Neural crest cell (in vitro differentiated cells): ENCODE measurements around the gene KRIT1. TPM values are rescaled to one million over a fixed set of nuclear protein-coding genes. Genes with fewer than 3 reads are reported as not detected.

Experiments
- DNase-seq: peaks from one replicate; pipeline ENCODE4 v3.0.0; 2021; ENCODE audit warnings: low read depth, mixed read lengths, low spot score
- H3K27ac Mint-ChIP-seq: one replicate; pipeline ENCODE4 v1.8.0; 2021; ENCODE audit warnings: mild to moderate bottlenecking, mixed read lengths; ENCODE audit not compliant: unreplicated experiment
- H3K27me3 Mint-ChIP-seq: 2 replicates; pipeline ENCODE4 v1.8.0; 2021; ENCODE audit warnings: low read depth, mild to moderate bottlenecking, mixed read lengths
- H3K36me3 Mint-ChIP-seq: 2 replicates; pipeline ENCODE4 v1.8.0; 2021; ENCODE audit warnings: low read depth, mild to moderate bottlenecking, mixed read lengths
- H3K4me1 Mint-ChIP-seq: 2 replicates; pipeline ENCODE4 v1.8.0; 2021; ENCODE audit warnings: mixed read lengths
- H3K4me3 Mint-ChIP-seq: one replicate; pipeline ENCODE4 v1.8.0; 2021; ENCODE audit warnings: mild to moderate bottlenecking, mixed read lengths
- H3K9me3 Mint-ChIP-seq: 2 replicates; pipeline ENCODE4 v1.8.0; 2021; ENCODE audit warnings: mixed read lengths
- CTCF ChIP-seq: fragments of 200-600 bp; sonication (generic); conservative IDR thresholded peaks from 2 replicates; pipeline ENCODE4 v1.5.0; 2021; ENCODE audit warnings: antibody characterized with exemption, mild to moderate bottlenecking
- total RNA-seq: library from RNA; stranded (reverse); gene quantifications from 2 replicates; pipeline ENCODE4 v1.2.1, GENCODE V29; 2021

Gene KRIT1
- total RNA-seq, 1 donor from 2014 or later, result 49.4 TPM

- DNase-seq, result no peak
- no peaks in the 10 kb centered on the region for H3K4me1 Mint-ChIP-seq
- no peak overlapping the region for H3K4me3 Mint-ChIP-seq
- H3K27me3 Mint-ChIP-seq, result no peaks in the 10 kb centered on the region
- H3K27ac Mint-ChIP-seq, result no peak overlapping the region
- peaks cover 36% of the 10 kb centered on the region for H3K36me3 Mint-ChIP-seq
- TF ChIP-seq CTCF, result no peak
- H3K9me3 Mint-ChIP-seq, result peaks cover 3% of the 10 kb centered on the region
Measured at GRCh38 chr7:92228100-92228499, 17.6 kb downstream of the KRIT1 start.

GRCh38 chr7:92226981-92227380, 18.7 kb downstream of the KRIT1 start:
- Mint-ChIP-seq H3K27me3 (no peaks in the 10 kb centered on the region), H3K4me3 (no peak overlapping the region), H3K27ac (no peak overlapping the region), H3K4me1 (no peaks in the 10 kb centered on the region), H3K36me3 (peaks cover 38% of the 10 kb centered on the region), H3K9me3 (peaks cover 3% of the 10 kb centered on the region)
- TF ChIP-seq CTCF, result no peak
- no peak for DNase-seq

- H3K4me3 Mint-ChIP-seq, result no peak overlapping the region
- no peaks in the 10 kb centered on the region for H3K9me3 Mint-ChIP-seq
- no peak overlapping the region for H3K27ac Mint-ChIP-seq
- no peaks in the 10 kb centered on the region for H3K4me1 Mint-ChIP-seq
- H3K36me3 Mint-ChIP-seq, result peaks cover 29% of the 10 kb centered on the region
- H3K27me3 Mint-ChIP-seq, result no peaks in the 10 kb centered on the region
- no peak for DNase-seq
- TF ChIP-seq CTCF, result no peak
Measured at GRCh38 chr7:92221766-92222165, 23.9 kb downstream of the KRIT1 start.

- H3K36me3 Mint-ChIP-seq, result peaks cover 44% of the 10 kb centered on the region
- no peak for TF ChIP-seq CTCF
- no peak overlapping the region for H3K4me3 Mint-ChIP-seq
- no peak for DNase-seq
- no peaks in the 10 kb centered on the region for H3K4me1 Mint-ChIP-seq
- no peaks in the 10 kb centered on the region for H3K27me3 Mint-ChIP-seq
- H3K9me3 Mint-ChIP-seq, result peaks cover 11% of the 10 kb centered on the region
- H3K27ac Mint-ChIP-seq, result no peak overlapping the region
Measured at GRCh38 chr7:92206672-92207071, 39.0 kb downstream of the KRIT1 start.

- Mint-ChIP-seq H3K27ac (no peak overlapping the region), H3K36me3 (peaks cover 40% of the 10 kb centered on the region), H3K4me3 (no peak overlapping the region), H3K27me3 (no peaks in the 10 kb centered on the region), H3K4me1 (no peaks in the 10 kb centered on the region), H3K9me3 (peaks cover 11% of the 10 kb centered on the region)
- DNase-seq, result no peak
- no peak for TF ChIP-seq CTCF
Measured at GRCh38 chr7:92205987-92206386, 39.7 kb downstream of the KRIT1 start.

GRCh38 chr7:92200791-92201190, 44.9 kb downstream of the KRIT1 start:
- Mint-ChIP-seq H3K36me3 (peaks cover 30% of the 10 kb centered on the region), H3K4me3 (no peak overlapping the region), H3K27me3 (no peaks in the 10 kb centered on the region), H3K27ac (no peak overlapping the region), H3K4me1 (no peaks in the 10 kb centered on the region), H3K9me3 (peaks cover 12% of the 10 kb centered on the region)
- TF ChIP-seq CTCF, result no peak
- no peak for DNase-seq
